RWPE2 (cell line): ENCODE data around the gene SSTR3.

Experiments
- ATAC-seq: fragments of 200-7000 bp; cut with Tn5 transposase; 3 replicates; pipeline ENCODE4 v1.9.1; 2021; ENCODE audit warnings: low read depth
- DNase-seq: peaks from one replicate; pipeline ENCODE4 v3.0.0-alpha.2; 2020; ENCODE audit warnings: low spot score
- H3K27ac ChIP-seq: fragments of 450-650 bp; 2 replicates; pipeline ENCODE4 v1.5.1; 2017; ENCODE audit warnings: mild to moderate bottlenecking; ENCODE audit not compliant: poor library complexity, severe bottlenecking
- H3K27me3 ChIP-seq: fragments of 250-450 bp; sonication (Bioruptor Pico); 2 replicates; pipeline ENCODE4 v1.5.1; 2021; ENCODE audit warnings: mild to moderate bottlenecking, moderate library complexity; ENCODE audit not compliant: insufficient read depth, poor library complexity, severe bottlenecking
- H3K36me3 ChIP-seq: fragments of 250-450 bp; sonication (Bioruptor Pico); 2 replicates; pipeline ENCODE4 v1.5.1; 2020; ENCODE audit warnings: low read depth, mild to moderate bottlenecking, moderate library complexity
- H3K4me1 ChIP-seq: fragments of 250-450 bp; sonication (Bioruptor Pico); 2 replicates; pipeline ENCODE4 v1.5.1; 2021; ENCODE audit warnings: mild to moderate bottlenecking, moderate library complexity; ENCODE audit not compliant: insufficient read depth, poor library complexity, severe bottlenecking
- H3K4me3 ChIP-seq: fragments of 250-450 bp; sonication (Bioruptor Pico); 2 replicates; pipeline ENCODE4 v1.5.1; 2021; ENCODE audit warnings: mild to moderate bottlenecking, moderate library complexity; ENCODE audit not compliant: severe bottlenecking
- H3K9me3 ChIP-seq: fragments of 250-450 bp; sonication (Bioruptor Pico); 2 replicates; pipeline ENCODE4 v1.5.1; 2021; ENCODE audit warnings: mild to moderate bottlenecking, moderate library complexity; ENCODE audit not compliant: severe bottlenecking
- CTCF ChIP-seq: fragments of 450-650 bp; IDR thresholded peaks from one replicate; pipeline ENCODE4 v1.5.1; 2017; ENCODE audit warnings: mild to moderate bottlenecking, moderate library complexity; ENCODE audit not compliant: poor library complexity, severe bottlenecking

Gene SSTR3

GRCh38 chr22:37211075-37211865 is 1.0 kb downstream of the SSTR3 start:
- TF ChIP-seq CTCF: no peak
- no peaks in the 10 kb centered on the region for H3K36me3 ChIP-seq
- no peaks in the 10 kb centered on the region for H3K27me3 ChIP-seq
- ATAC-seq (no peak), DNase-seq (peak; percentile 37)
- no peaks in the 10 kb centered on the region for H3K4me1 ChIP-seq
- no peaks in the 10 kb centered on the region for H3K9me3 ChIP-seq
- H3K4me3 ChIP-seq: no peak overlapping the region
- no peak overlapping the region for H3K27ac ChIP-seq

GRCh38 chr22:37210041-37210803 is 2.1 kb downstream of the SSTR3 start:
- Histone ChIP-seq H3K9me3 (no peaks in the 10 kb centered on the region), H3K27me3 (no peaks in the 10 kb centered on the region), H3K27ac (no peak overlapping the region), H3K36me3 (no peaks in the 10 kb centered on the region), H3K4me1 (no peaks in the 10 kb centered on the region), H3K4me3 (no peak overlapping the region)
- TF ChIP-seq CTCF: no peak
- DNase-seq (peak; percentile 43), ATAC-seq (no peak)

- no peak overlapping the region for H3K27ac ChIP-seq
- peak; percentile 27 for DNase-seq
- no peaks in the 10 kb centered on the region for H3K9me3 ChIP-seq
- no peaks in the 10 kb centered on the region for H3K4me1 ChIP-seq
- no peaks in the 10 kb centered on the region for H3K36me3 ChIP-seq
- no peaks in the 10 kb centered on the region for H3K27me3 ChIP-seq
- no peak for TF ChIP-seq CTCF
- ATAC-seq: no peak
- no peak overlapping the region for H3K4me3 ChIP-seq
Measured at GRCh38 chr22:37209140-37209845, 3.0 kb downstream of the SSTR3 start.

GRCh38 chr22:37208401-37209139 is 3.7 kb downstream of the SSTR3 start:
- Histone ChIP-seq H3K4me1 (no peaks in the 10 kb centered on the region), H3K4me3 (no peak overlapping the region), H3K9me3 (no peaks in the 10 kb centered on the region), H3K27ac (no peak overlapping the region), H3K36me3 (no peaks in the 10 kb centered on the region), H3K27me3 (no peaks in the 10 kb centered on the region)
- DNase-seq: peak; percentile 37
- TF ChIP-seq CTCF: no peak
- ATAC-seq: no peak
